Measurements from ENCODE around the gene DCAF4.
"Not testable (repeated sequence)": the region's sequence is repeated elsewhere in the genome, so short reads cannot be mapped to it uniquely, and the experiment has no call there.

Gene DCAF4

GRCh38 chr14:72986214-72986613 is 60.0 kb downstream of the DCAF4 start:
- no peak for TF ChIP-seq ZNF274 (IDR thresholded peaks at IDR 0.05; ENCODE audit: low read depth, low read length)
- H3K4me3 ChIP-seq (ENCODE audit: low read length) = no peak overlapping the region

- no peak for TF ChIP-seq ZNF274 (IDR thresholded peaks at IDR 0.05; ENCODE audit: low read depth, low read length)
- no peak overlapping the region for H3K4me3 ChIP-seq (ENCODE audit: low read length)
Measured at GRCh38 chr14:72986857-72987256, 60.6 kb downstream of the DCAF4 start.

GRCh38 chr14:72990171-72990570 is 63.9 kb downstream of the DCAF4 start:
- H3K4me3 ChIP-seq (ENCODE audit: low read length) = no peak overlapping the region
- TF ChIP-seq ZNF274 (IDR thresholded peaks at IDR 0.05; ENCODE audit: low read depth, low read length) = no peak

GRCh38 chr14:72996916-72997315 is 70.7 kb downstream of the DCAF4 start:
- no peak overlapping the region for H3K4me3 ChIP-seq (ENCODE audit: low read length)
- no peak for TF ChIP-seq ZNF274 (IDR thresholded peaks at IDR 0.05; ENCODE audit: low read depth, low read length)

GRCh38 chr14:72998252-72998903 is 72.1 kb downstream of the DCAF4 start:
- no peak overlapping the region for H3K4me3 ChIP-seq (ENCODE audit: low read length)
- TF ChIP-seq ZNF274 (IDR thresholded peaks at IDR 0.05; ENCODE audit: low read depth, low read length) = no peak

DNA sequence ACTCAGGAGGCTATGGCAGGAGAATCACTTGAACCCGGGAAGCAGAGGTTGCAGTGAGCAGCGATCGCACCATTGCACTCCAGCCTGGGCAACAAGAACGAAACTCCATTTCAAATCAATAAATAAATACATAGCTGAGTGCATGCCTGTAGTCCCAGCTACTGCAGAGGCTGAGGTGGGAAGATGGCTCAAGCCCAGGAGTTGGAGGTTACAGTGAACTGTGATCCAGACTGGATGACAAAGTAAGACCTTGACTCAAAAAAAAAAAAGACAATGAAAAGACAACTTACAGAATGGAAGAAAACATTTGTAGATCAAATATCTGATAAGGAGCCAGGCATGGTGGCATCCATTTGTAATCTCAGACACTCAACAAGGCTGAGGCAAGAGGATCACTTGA is 73.1 kb downstream of the DCAF4 start:
- no peak overlapping the region for H3K4me3 ChIP-seq (ENCODE audit: low read length)
- TF ChIP-seq ZNF274 (IDR thresholded peaks at IDR 0.05; ENCODE audit: low read depth, low read length) = no peak

DNA sequence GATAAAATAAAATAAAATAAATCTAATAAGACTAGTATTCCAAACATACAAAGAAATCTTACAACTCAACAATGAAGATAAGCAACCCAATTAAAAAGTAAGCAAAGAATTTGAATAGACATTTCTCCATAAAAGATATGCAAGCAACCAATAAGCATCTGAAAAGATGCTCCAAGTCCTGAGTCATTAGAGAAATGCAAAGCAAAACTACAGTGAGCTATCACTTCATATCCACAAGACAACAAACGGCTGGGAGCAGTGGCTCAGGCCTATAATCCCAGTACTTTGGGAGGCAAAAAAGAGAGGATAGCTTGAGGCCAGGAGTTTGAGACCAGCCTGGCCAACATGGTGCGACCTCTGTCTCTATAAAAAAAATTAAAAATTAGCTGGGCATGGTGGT is 73.8 kb downstream of the DCAF4 start:
- no peak for TF ChIP-seq ZNF274 (IDR thresholded peaks at IDR 0.05; ENCODE audit: low read depth, low read length)
- H3K4me3 ChIP-seq (ENCODE audit: low read length) = no peak overlapping the region

GRCh38 chr14:73003681-73004080 is 77.4 kb downstream of the DCAF4 start:
- H3K4me3 ChIP-seq (ENCODE audit: low read length) = no peak overlapping the region
- TF ChIP-seq ZNF274 (IDR thresholded peaks at IDR 0.05; ENCODE audit: low read depth, low read length) = no peak

DNA sequence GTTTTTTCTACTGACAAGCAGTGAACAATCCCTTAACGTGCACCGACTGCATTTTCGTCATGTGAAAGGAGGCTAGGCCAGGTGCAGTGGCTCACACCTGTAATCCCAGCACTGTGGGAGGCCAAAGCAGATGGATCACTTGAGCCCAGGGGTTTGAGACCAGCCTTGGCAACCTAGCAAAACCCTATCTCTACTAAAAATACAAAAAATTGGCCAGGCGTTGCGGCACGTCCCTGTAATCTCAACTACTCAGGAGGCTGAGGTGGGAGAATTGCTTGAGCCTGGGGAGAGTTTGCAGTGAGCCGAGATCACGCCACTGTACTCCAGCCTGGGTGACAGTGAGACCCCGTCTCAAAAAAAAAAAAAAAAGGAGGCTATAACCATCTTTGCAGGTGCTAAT is 78.4 kb downstream of the DCAF4 start:
- H3K4me3 ChIP-seq (ENCODE audit: low read length) = not testable (repeated sequence)

DNA sequence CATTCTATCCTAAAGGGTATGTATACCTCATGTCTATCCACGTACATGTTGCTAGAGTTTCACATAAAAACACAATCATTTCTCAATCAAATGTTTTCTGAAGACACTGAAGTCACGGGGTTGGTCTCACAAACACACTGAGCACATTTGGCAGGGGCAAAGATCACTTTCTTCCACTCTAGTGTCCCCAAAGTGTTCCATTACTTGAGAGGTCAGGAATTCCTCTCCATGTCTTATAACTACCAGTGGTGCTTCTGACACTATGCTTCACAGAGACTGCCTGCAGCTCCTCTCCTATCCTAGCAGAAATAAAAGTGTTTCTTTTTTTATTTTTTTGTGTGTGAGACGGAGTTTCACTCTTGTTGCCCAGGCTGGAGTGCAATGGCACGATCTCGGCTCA is 81.6 kb downstream of the DCAF4 start:
- no peak overlapping the region for H3K4me3 ChIP-seq (ENCODE audit: low read length)
- no peak for TF ChIP-seq ZNF274 (IDR thresholded peaks at IDR 0.05; ENCODE audit: low read depth, low read length)

DNA sequence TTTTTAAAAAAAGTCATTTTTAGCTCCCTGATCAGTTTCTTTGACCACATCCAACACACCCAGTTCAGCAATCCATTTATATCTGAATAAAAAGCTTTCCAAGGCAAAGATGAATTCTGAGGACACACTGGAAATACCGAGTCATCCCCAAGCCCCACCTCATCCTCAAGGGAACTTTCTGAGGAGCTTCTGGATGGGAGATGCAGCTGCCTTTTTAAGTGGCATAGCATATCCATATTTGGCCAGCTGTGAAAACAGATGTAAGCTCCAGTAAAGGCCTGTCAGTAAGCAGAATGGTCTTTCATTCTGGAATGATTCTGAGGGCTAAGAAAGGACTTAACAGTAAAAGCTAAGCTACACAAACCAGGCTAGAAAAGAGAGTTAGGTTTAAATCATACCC is 82.2 kb downstream of the DCAF4 start:
- H3K4me3 ChIP-seq (ENCODE audit: low read length) = no peak overlapping the region
- TF ChIP-seq ZNF274 (IDR thresholded peaks at IDR 0.05; ENCODE audit: low read depth, low read length) = no peak
